SK-N-SH (cell line): ENCODE results near the gene DOK6.

Experiments
- FOXJ3 ChIP-seq: sonication (generic); formaldehyde crosslinking; IDR thresholded peaks from 2 replicates; pipeline ENCODE4 v1.5.1; 2020; ENCODE audit warnings: mild to moderate bottlenecking, missing genetic modification reagents
- TF ChIP-seq, protein P1 (sequence below): fragments of 200-600 bp; sonication (generic); IDR thresholded peaks from 2 replicates; pipeline ENCODE4 v1.6.1; 2017; ENCODE audit warnings: antibody characterized with exemption, mild to moderate bottlenecking, moderate library complexity

DNA sequence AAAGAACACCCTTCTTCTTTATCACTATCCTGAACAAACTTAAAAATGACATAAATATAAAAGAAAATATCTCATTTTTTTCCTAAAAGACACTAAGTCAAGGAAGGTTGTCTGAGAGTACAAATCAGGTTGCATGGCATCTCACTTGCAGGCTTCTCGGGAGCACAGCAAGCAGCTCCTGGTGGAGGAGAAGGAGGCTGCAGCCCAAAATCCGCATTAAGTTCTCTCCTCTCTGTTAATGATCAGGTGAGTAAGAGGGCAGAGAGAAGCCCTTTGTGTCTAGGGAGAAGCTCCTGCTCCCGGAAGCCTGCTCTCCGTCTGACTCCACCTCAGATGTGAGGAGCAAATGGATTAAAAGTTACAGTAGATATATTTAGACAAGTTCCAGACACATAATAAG lies 35.0 kb upstream of the DOK6 start:
- TF ChIP-seq, protein P1, sequence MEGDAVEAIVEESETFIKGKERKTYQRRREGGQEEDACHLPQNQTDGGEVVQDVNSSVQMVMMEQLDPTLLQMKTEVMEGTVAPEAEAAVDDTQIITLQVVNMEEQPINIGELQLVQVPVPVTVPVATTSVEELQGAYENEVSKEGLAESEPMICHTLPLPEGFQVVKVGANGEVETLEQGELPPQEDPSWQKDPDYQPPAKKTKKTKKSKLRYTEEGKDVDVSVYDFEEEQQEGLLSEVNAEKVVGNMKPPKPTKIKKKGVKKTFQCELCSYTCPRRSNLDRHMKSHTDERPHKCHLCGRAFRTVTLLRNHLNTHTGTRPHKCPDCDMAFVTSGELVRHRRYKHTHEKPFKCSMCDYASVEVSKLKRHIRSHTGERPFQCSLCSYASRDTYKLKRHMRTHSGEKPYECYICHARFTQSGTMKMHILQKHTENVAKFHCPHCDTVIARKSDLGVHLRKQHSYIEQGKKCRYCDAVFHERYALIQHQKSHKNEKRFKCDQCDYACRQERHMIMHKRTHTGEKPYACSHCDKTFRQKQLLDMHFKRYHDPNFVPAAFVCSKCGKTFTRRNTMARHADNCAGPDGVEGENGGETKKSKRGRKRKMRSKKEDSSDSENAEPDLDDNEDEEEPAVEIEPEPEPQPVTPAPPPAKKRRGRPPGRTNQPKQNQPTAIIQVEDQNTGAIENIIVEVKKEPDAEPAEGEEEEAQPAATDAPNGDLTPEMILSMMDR: no peak; the same call in 1 of the 2 replicates
- no peak for TF ChIP-seq FOXJ3 (CRISPR knock-in tag)
